HG03460 (cell line): ENCODE measurements around the gene KRT81.
"Not testable (repeated sequence)": the region's sequence is repeated elsewhere in the genome, so short reads cannot be mapped to it uniquely, and the experiment has no call there.

Experiments
- ATAC-seq: cut with Tn5 transposase; IDR thresholded peaks from one replicate; pipeline ENCODE4 v1.9.1; 2021; ENCODE audit not compliant: unreplicated experiment

The KRT81 gene

DNA sequence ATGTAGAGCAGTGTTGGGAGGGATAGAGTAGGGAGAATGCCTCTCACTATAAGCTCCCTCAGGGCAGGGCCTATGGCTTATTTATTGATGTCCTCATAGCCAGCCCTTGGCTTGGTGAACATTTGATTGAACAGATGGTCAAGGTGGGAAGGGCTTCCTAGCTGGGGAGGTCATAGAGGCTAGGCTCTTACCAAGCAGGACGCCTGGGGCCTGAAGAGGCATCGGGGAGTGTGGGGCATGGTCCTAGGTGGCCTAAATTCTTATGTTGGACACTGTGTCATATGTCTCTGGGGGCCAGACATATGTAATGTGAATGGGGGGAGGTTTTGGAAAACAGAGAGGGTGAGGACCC is 34.8 kb downstream of the KRT81 start:
- no peak for ATAC-seq

DNA sequence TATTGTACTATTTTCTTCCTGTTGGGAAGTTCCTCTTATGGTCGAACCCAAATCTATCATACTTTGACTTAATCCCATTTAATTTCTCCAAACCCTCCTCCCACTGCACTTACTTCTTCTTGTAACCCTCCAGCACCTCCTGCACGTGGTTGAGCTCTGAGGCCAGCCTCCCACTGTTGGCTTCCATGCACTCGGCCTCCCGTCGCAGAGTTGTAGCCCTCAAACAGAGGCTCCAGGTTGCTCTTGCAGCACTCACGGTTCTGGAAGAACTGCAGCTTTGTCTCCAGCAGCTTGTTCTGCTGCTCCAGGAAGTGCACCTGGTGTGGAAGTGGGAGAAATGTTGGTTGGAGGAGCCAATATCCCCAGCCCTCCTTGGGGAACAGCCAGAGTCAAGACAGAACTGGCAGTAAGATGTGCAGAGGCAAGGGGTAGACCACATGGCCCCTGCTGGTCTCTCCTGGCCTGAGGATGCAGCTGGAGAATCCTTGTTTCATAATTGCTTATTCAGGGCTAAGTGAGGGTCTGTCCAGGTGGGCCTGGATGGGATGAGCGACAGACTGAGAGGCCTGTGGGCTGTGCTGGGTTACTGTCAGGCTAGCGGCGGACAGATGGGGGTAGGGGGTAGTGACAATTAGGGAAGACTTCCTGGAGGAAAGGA is 35.3 kb downstream of the KRT81 start:
- no peak for ATAC-seq

DNA sequence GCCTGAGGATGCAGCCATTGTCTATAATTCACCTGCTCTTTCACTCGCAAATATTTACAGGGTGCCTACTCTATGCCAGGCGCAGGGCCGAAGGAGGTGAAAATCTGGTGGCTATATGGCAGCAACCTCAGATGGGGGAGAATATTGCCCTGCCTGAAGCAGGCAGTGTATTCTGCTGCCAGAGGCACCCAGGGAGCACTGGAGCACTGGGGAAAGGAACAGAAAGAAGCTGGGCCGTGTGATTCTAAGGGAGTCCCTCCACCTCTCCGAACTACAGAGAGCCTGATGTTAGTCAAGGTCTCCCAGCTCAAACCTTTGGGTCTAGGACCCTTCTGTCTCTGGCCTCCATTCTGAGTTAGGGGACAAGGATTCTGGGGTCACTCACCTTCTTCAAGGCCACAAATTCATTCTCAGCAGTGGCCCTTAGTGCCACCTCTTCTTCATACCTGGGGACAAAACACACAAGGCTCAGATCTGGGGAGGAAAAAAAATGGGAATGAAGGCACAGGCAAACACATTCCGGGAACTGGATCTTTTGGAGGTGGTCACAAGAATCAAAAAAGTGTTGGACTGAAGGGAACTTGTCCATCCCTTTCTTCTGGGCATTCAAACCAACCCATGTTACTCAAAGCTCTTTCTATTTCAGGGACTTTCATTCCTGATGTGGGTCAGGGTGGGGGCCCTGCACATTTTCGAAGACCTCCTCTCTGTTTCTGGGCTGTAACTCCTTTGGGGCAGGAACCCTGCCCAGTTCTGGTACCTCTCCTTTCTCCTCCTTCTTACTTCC is 36.2 kb downstream of the KRT81 start:
- no peak for ATAC-seq

GRCh38 chr12:52254180-52254964 is 37.0 kb downstream of the KRT81 start:
- ATAC-seq, result no peak

DNA sequence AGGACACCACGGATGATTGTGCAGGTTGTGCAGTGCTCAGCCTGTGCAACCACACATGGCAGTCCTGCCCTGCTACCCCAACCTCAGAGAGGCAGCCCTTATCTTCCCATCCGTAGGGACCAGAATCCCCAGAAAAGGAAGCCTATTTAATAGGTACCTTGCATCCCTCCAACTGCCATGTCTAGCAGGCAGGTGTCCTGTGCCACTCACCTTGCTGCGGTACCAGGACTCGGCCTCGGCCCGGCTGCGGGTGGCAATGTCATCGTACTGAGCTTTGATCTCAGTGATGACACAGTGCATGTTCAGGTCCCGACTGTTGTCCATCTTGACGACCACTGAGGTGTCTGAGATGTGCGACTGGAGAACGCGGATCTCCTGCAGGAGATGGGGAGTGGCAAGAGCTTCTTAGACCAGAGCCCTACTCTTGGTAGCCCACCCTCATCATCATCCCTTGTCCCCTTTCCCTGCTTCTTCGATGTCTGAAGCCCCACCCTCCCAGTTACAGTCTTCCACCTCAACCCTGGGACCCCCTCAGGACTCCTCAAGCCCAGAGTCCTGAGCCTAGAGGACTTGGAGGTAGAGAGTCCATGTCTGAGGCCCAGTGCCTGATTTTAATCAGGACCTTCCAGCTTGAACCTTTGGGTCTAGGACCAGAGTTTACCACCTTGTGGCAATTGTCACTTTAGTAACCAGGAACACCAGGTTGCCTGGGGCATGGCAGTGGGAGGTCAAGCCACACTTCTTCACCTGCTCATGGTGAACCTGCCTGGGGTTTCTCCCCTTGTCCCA is 37.7 kb downstream of the KRT81 start:
- ATAC-seq, result no peak

- no peak for ATAC-seq
These were observed 38.5 kb downstream of the KRT81 start for GRCh38 chr12:52252728-52253343.

DNA sequence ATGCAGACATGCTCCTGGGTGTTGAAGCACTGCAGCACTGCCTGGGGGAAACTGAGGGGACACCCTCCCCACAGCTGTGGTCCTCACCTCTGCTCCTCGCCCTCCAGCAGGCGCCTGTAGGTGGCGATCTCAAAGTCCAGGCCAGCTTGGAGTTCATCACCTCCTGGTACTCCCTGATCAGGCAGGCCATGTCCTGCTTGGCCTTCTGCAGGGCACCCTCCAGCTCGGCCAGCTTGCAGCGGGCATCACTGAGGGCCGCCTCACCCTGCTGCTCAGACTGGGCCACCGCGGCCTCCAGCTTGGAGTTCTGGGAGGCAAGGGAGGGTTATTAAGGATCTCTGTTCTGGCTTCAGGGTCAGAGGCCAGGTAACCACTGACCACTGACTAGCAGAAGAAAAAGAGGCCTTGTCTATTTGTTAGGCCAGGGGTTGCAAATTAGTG is 39.1 kb downstream of the KRT81 start:
- ATAC-seq, result not testable (repeated sequence)

GRCh38 chr12:52251367-52252051 is 39.8 kb downstream of the KRT81 start:
- ATAC-seq, result no peak

- ATAC-seq, result no peak
These were observed 41.0 kb downstream of the KRT81 start for GRCh38 chr12:52250048-52250990.

DNA sequence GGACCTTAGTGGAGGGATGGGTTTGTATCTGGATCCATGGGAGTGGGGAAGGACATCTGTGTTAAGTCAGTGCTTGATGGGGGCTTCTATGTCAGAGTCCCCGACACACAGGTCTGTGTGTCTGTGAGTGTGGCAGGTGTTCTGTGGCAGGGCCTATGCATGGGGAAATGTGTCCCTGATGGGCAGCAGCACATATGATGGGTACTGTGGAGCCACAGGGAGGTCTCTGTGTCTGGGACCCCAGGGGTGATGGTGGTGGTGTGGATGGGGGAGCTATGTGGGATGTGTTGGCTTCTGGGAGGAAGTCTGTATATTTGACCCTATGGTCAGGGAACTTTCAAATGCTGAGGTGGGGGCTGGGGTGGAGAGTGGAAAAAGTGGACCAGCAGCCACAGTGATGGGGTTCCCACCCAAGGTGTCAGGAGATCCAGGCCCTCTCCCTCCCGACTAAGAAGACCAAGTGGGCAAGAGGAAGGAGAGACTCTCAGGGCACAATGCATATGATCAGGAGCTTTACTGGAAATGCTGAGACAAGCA is 41.8 kb downstream of the KRT81 start:
- ATAC-seq, result no peak

DNA sequence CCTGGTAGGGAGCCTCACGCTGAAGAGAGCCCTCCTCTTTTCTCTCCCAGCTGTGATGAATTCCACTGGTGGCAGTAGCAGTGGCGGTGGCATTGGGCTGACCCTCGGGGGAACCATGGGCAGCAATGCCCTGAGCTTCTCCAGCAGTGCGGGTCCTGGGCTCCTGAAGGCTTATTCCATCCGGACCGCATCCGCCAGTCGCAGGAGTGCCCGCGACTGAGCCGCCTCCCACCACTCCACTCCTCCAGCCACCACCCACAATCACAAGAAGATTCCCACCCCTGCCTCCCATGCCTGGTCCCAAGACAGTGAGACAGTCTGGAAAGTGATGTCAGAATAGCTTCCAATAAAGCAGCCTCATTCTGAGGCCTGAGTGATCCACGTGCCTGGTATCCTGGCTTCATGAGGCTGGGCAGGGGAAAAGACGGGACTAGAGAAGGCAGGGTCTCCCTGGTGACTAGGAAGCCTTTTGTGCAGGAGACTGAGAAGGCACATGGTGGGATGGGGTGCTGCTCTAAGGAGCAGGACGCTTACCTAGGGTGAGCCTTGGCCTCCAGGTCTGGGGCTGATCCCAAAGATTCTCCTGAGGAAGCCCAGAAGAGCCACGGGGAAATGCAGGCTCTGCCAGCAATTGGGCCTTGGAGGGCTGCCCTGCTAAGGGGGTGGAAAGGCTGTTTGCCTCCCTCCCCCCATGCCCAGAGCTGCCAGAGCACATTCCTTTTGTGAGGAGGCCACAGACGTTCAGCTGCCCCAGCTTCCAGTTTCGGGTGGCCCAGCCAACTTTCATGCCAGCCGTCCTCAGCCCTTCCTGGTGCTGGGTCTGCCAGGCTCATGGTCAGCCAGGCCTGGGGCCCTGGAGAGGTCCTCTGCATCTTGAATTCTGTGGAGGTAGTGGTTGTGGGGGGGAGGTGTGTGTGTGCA is 42.5 kb downstream of the KRT81 start:
- no peak for ATAC-seq

DNA sequence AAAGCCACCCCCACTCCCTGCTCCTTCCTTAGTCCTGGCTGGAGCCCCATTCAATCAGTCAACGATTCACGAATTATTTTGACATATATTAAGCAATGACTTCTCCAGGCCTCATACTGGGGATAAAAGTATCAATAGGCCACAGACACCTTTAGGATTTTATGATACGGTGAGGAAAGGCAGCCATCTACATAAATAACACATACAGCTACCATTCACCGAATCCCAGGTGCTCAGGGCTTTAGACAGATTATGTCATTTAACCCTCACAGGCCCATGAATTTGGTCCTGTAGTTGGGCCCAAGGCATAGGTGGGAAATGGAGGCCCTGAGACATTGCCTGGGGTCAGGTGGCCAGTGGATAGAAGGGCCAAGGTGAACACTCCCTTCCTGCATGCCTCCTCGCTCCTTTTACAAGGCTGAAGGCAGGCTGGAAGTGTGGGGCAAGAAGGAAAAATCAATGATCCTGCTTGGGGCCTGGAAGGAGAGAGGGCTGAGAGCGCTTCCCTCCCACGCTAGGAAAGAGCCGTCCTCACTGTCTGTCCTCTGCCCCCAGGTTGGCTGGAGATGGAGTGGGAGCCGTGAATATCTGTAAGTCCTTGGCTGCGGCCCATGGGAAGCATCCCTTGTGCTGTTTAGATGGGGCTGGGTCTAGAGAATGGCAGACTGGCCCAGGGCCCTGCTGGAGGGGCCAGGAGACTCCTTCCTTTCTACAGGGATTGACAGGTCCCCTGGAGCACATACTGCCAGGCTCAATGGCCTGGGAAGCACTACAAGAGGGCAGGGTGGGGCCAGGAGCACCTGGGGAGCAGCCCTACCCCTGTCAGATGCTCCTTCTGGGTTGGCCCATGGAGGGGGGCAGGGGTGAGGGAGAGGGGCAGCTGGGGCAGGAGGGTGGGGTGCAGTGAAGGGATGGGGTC is 43.5 kb downstream of the KRT81 start:
- no peak for ATAC-seq

GRCh38 chr12:52246720-52247621 is 44.4 kb downstream of the KRT81 start:
- no peak for ATAC-seq

- no peak for ATAC-seq
These were observed 45.3 kb downstream of the KRT81 start for GRCh38 chr12:52245962-52246569.
